ENCODE results near the gene ARHGAP18. TPM values are rescaled to one million over a fixed set of nuclear protein-coding genes. Genes with fewer than 3 reads are reported as not detected.

The ARHGAP18 gene
- total RNA-seq, 1 donor from 2014 or later: 31.4 TPM

Other genes starting within 250 kb of the ARHGAP18 start
- not detected in 2 replicates for gene TMEM244, start 151.1 kb upstream of the ARHGAP18 start, total RNA-seq

Measured in renal cortical epithelial cell (primary cell).